ENCODE results near the gene GRM1. TPM values are rescaled to one million over a fixed set of nuclear protein-coding genes. Genes with fewer than 3 reads are reported as not detected.

The GRM1 gene
- total and polyA plus RNA-seq, 8 donors, result not detected

- Histone ChIP-seq H3K27ac (no peak overlapping the region), H3K4me1 (no peaks in the 10 kb centered on the region), H3K9me3 (no peaks in the 10 kb centered on the region), H3K36me3 (no peaks in the 10 kb centered on the region), H3K27me3 (no peaks in the 10 kb centered on the region), H3K4me3 (no peak overlapping the region)
- intact Hi-C loops (cut with DNase I; ENCODE audit: low total_unique reads), result no loop called here
- DNase-seq, result no peak
- WGBS, 5 donors, result 88 to 95% (median 91%) methylated on average over 3 of the region's 3 CpGs
- no peak for TF ChIP-seq EP300 (IDR thresholded peaks at IDR 0.05)
- TF ChIP-seq POLR2A (IDR thresholded peaks at IDR 0.05), result no peak
- no peak for TF ChIP-seq CTCF (IDR thresholded peaks at IDR 0.05)
- no peak for TF ChIP-seq POLR2AphosphoS5 (IDR thresholded peaks at IDR 0.05)
These were observed 441.4 kb downstream of the GRM1 start for GRCh38 chr6:146470091-146470770.

- no peak overlapping the region for H3K27ac ChIP-seq
- DNase-seq, result no peak
- H3K27me3 ChIP-seq, result no peaks in the 10 kb centered on the region
- no peak for TF ChIP-seq POLR2AphosphoS5 (IDR thresholded peaks at IDR 0.05)
- TF ChIP-seq CTCF (IDR thresholded peaks at IDR 0.05), result no peak
- TF ChIP-seq POLR2A (IDR thresholded peaks at IDR 0.05), result no peak
- TF ChIP-seq EP300 (IDR thresholded peaks at IDR 0.05), result no peak
- no peaks in the 10 kb centered on the region for H3K4me1 ChIP-seq
- no peaks in the 10 kb centered on the region for H3K36me3 ChIP-seq
- no peaks in the 10 kb centered on the region for H3K9me3 ChIP-seq
- H3K4me3 ChIP-seq, result no peak overlapping the region
- intact Hi-C loops (cut with DNase I; ENCODE audit: low total_unique reads), result no loop called here
- whole genome bisulfite sequencing, 5 donors, result 45 to 70% (median 61%) methylated on average over 3 of the region's 3 CpGs
These were observed 444.1 kb downstream of the GRM1 start for GRCh38 chr6:146472918-146473317.

GRCh38 chr6:146481527-146481926 is 452.7 kb downstream of the GRM1 start:
- Histone ChIP-seq H3K27me3 (no peaks in the 10 kb centered on the region), H3K4me3 (no peak overlapping the region), H3K4me1 (no peaks in the 10 kb centered on the region), H3K9me3 (peaks cover 0 to 9% (median 0%) of the 10 kb centered on the region in 4 donors), H3K36me3 (no peaks in the 10 kb centered on the region), H3K27ac (no peak overlapping the region)
- WGBS, 5 donors, result 29 to 45% (median 32%) methylated on average over 2 of the region's 2 CpGs
- DNase-seq, result no peak
- TF ChIP-seq POLR2AphosphoS5 (IDR thresholded peaks at IDR 0.05), result no peak
- no peak for TF ChIP-seq CTCF (IDR thresholded peaks at IDR 0.05)
- TF ChIP-seq POLR2A (IDR thresholded peaks at IDR 0.05), result no peak
- no peak for TF ChIP-seq EP300 (IDR thresholded peaks at IDR 0.05)
- intact Hi-C loops (cut with DNase I; ENCODE audit: low total_unique reads), result no loop called here

GRCh38 chr6:146484411-146484810 is 455.5 kb downstream of the GRM1 start:
- Histone ChIP-seq H3K36me3 (no peaks in the 10 kb centered on the region), H3K27me3 (no peaks in the 10 kb centered on the region), H3K9me3 (peaks cover 0 to 6% (median 0%) of the 10 kb centered on the region in 4 donors), H3K27ac (no peak overlapping the region), H3K4me3 (no peak overlapping the region), H3K4me1 (no peaks in the 10 kb centered on the region)
- WGBS, 5 donors, result 82 to 92% (median 88%) methylated on average over 3 of the region's 3 CpGs
- TF ChIP-seq EP300 (IDR thresholded peaks at IDR 0.05), result no peak
- no peak for TF ChIP-seq CTCF (IDR thresholded peaks at IDR 0.05)
- TF ChIP-seq POLR2AphosphoS5 (IDR thresholded peaks at IDR 0.05), result no peak
- TF ChIP-seq POLR2A (IDR thresholded peaks at IDR 0.05), result no peak
- DNase-seq, result no peak
- intact Hi-C loops (cut with DNase I; ENCODE audit: low total_unique reads), result no loop called here

Small RNA genes lying within 50 kb of the gene (small RNA-seq; reads per million reads assigned to genes)
- 0 reads per million in 4 donors for gene RNA5SP222

Other genes starting within 250 kb of the GRM1 start
- gene FBXO30, start 214.3 kb upstream of the GRM1 start, total RNA-seq, result 10 to 100 TPM in 3 of 5 donors, 1 to 10 TPM in 2; 1.2 to 32.5 (median 10.4) TPM
- 1 to 10 TPM; 2.4 to 3.3 (median 2.6) TPM for gene FBXO30, start 214.3 kb upstream of the GRM1 start, polyA plus RNA-seq
- 10 to 100 TPM; 18.1 to 66.5 (median 29.3) TPM for gene SHPRH, start 64.7 kb upstream of the GRM1 start, total RNA-seq
- gene SHPRH, start 64.7 kb upstream of the GRM1 start, polyA plus RNA-seq, result 1 to 10 TPM; 1.5 to 3.3 (median 1.6) TPM

All from stomach (tissue), 9 donors.